ENCODE results near the gene LRRC3.

The LRRC3 gene

GRCh38 chr21:44480200-44481053 lies 25.1 kb downstream of the LRRC3 start:
- Histone ChIP-seq H3K4me1 (ENCODE audit: control insufficient read depth, insufficient read depth, low read depth, low read length) (no peaks in the 10 kb centered on the region), H2BK120ac (ENCODE audit: low read depth, low read length) (no peak overlapping the region), H3K4ac (ENCODE audit: low read depth in 1 of 2, low read length in 2 of 2) (no peak overlapping the region), H3K36me3 (ENCODE audit: control insufficient read depth in 1 of 2, insufficient read depth in 2 of 2, low read depth in 1 of 2, low read length in 2 of 2) (no peaks in the 10 kb centered on the region), H3K27ac (ENCODE audit: low read length, poor library complexity, severe bottlenecking) (no peak overlapping the region), H3K23ac (ENCODE audit: low read length in 2 of 2) (no peak overlapping the region), H3K14ac (ENCODE audit: low read length in 2 of 2) (no peak overlapping the region), H3K9me3 (ENCODE audit: control insufficient read depth, low read length) (no peaks in the 10 kb centered on the region), H2BK5ac (ENCODE audit: low read depth, low read length, poor library complexity, severe bottlenecking) (no peak overlapping the region), H4K8ac (ENCODE audit: low read length) (no peak overlapping the region), H4K91ac (ENCODE audit: low read length) (no peak overlapping the region), H3K9ac (ENCODE audit: low read length) (no peak overlapping the region), H3K4me3 (ENCODE audit: insufficient read depth in 1 of 2, low read depth in 1 of 2, low read length in 2 of 2) (no peak overlapping the region), H2BK12ac (ENCODE audit: low read length in 2 of 2) (no peak overlapping the region), H2BK15ac (ENCODE audit: low read depth, poor library complexity, severe bottlenecking) (no peak overlapping the region), H3K79me1 (replicated peaks; ENCODE audit: low read length, poor library complexity, severe bottlenecking) (no peaks in the 10 kb centered on the region), H3K4me2 (ENCODE audit: low read length, poor library complexity, severe bottlenecking) (no peak overlapping the region), H2AFZ (ENCODE audit: low read depth, low read length) (no peak overlapping the region), H3K18ac (ENCODE audit: low read depth in 1 of 2, low read length in 2 of 2) (no peak overlapping the region), H3K27me3 (ENCODE audit: control insufficient read depth in 1 of 2, insufficient read depth in 1 of 2, low read length in 2 of 2) (peaks cover 13 to 21% of the 10 kb centered on the region in 2 experiments), H2AK5ac (ENCODE audit: low read length, severe bottlenecking) (no peak overlapping the region)
- WGBS: 72% methylated on average over 13 of the region's 16 CpGs
- no peak for DNase-seq

GRCh38 chr21:44482581-44483287 lies 27.4 kb downstream of the LRRC3 start:
- no peak overlapping the region for H2AK5ac ChIP-seq (ENCODE audit: low read length, severe bottlenecking)
- no peak overlapping the region for H2AFZ ChIP-seq (ENCODE audit: low read depth, low read length)
- no peak overlapping the region for H3K18ac ChIP-seq (ENCODE audit: low read depth in 1 of 2, low read length in 2 of 2)
- no peak overlapping the region for H3K23ac ChIP-seq (ENCODE audit: low read length in 2 of 2)
- H3K4ac ChIP-seq (ENCODE audit: low read depth in 1 of 2, low read length in 2 of 2): no peak overlapping the region
- H3K14ac ChIP-seq (ENCODE audit: low read length in 2 of 2): no peak overlapping the region
- no peaks in the 10 kb centered on the region for H3K36me3 ChIP-seq (ENCODE audit: control insufficient read depth in 1 of 2, insufficient read depth in 2 of 2, low read depth in 1 of 2, low read length in 2 of 2)
- H3K4me1 ChIP-seq (ENCODE audit: control insufficient read depth, insufficient read depth, low read depth, low read length): no peaks in the 10 kb centered on the region
- H2BK15ac ChIP-seq (ENCODE audit: low read depth, poor library complexity, severe bottlenecking): no peak overlapping the region
- no peak for DNase-seq
- H3K4me3 ChIP-seq (ENCODE audit: insufficient read depth in 1 of 2, low read depth in 1 of 2, low read length in 2 of 2): no peak overlapping the region
- H2BK12ac ChIP-seq (ENCODE audit: low read length in 2 of 2): no peak overlapping the region
- H3K4me2 ChIP-seq (ENCODE audit: low read length, poor library complexity, severe bottlenecking): no peak overlapping the region
- H2BK5ac ChIP-seq (ENCODE audit: low read depth, low read length, poor library complexity, severe bottlenecking): no peak overlapping the region
- H3K27me3 ChIP-seq (ENCODE audit: control insufficient read depth in 1 of 2, insufficient read depth in 1 of 2, low read length in 2 of 2): peaks cover 4 to 23% of the 10 kb centered on the region in 2 experiments
- H3K9ac ChIP-seq (ENCODE audit: low read length): no peak overlapping the region
- H4K91ac ChIP-seq (ENCODE audit: low read length): no peak overlapping the region
- no peaks in the 10 kb centered on the region for H3K79me1 ChIP-seq (replicated peaks; ENCODE audit: low read length, poor library complexity, severe bottlenecking)
- H4K8ac ChIP-seq (ENCODE audit: low read length): no peak overlapping the region
- H2BK120ac ChIP-seq (ENCODE audit: low read depth, low read length): no peak overlapping the region
- 88% methylated on average over 11 of the region's 14 CpGs for WGBS
- H3K9me3 ChIP-seq (ENCODE audit: control insufficient read depth, low read length): no peaks in the 10 kb centered on the region
- no peak overlapping the region for H3K27ac ChIP-seq (ENCODE audit: low read length, poor library complexity, severe bottlenecking)

- Histone ChIP-seq H3K4ac (ENCODE audit: low read depth in 1 of 2, low read length in 2 of 2) (no peak overlapping the region), H3K27me3 (ENCODE audit: control insufficient read depth in 1 of 2, insufficient read depth in 1 of 2, low read length in 2 of 2) (peaks cover 7 to 25% of the 10 kb centered on the region in 2 experiments), H3K4me1 (ENCODE audit: control insufficient read depth, insufficient read depth, low read depth, low read length) (no peaks in the 10 kb centered on the region), H3K23ac (ENCODE audit: low read length in 2 of 2) (no peak overlapping the region), H3K36me3 (ENCODE audit: control insufficient read depth in 1 of 2, insufficient read depth in 2 of 2, low read depth in 1 of 2, low read length in 2 of 2) (no peaks in the 10 kb centered on the region), H3K14ac (ENCODE audit: low read length in 2 of 2) (no peak overlapping the region), H3K79me1 (replicated peaks; ENCODE audit: low read length, poor library complexity, severe bottlenecking) (no peaks in the 10 kb centered on the region), H2AFZ (ENCODE audit: low read depth, low read length) (no peak overlapping the region), H3K9me3 (ENCODE audit: control insufficient read depth, low read length) (no peaks in the 10 kb centered on the region), H4K8ac (ENCODE audit: low read length) (no peak overlapping the region), H2AK5ac (ENCODE audit: low read length, severe bottlenecking) (no peak overlapping the region), H2BK5ac (ENCODE audit: low read depth, low read length, poor library complexity, severe bottlenecking) (no peak overlapping the region), H3K18ac (ENCODE audit: low read depth in 1 of 2, low read length in 2 of 2) (no peak overlapping the region), H2BK12ac (ENCODE audit: low read length in 2 of 2) (no peak overlapping the region), H2BK15ac (ENCODE audit: low read depth, poor library complexity, severe bottlenecking) (no peak overlapping the region), H3K9ac (ENCODE audit: low read length) (no peak overlapping the region), H3K4me3 (ENCODE audit: insufficient read depth in 1 of 2, low read depth in 1 of 2, low read length in 2 of 2) (no peak overlapping the region), H3K27ac (ENCODE audit: low read length, poor library complexity, severe bottlenecking) (no peak overlapping the region), H4K91ac (ENCODE audit: low read length) (no peak overlapping the region), H2BK120ac (ENCODE audit: low read depth, low read length) (no peak overlapping the region), H3K4me2 (ENCODE audit: low read length, poor library complexity, severe bottlenecking) (no peak overlapping the region)
- no peak for DNase-seq
- WGBS: 84% methylated on average over 28 of the region's 28 CpGs
Observed at GRCh38 chr21:44483288-44484237, 28.3 kb downstream of the LRRC3 start.
